Measurements from ENCODE around the gene DMXL1.

DMXL1 gene

GRCh38 chr5:119220576-119221197, 149.8 kb downstream of the DMXL1 start:
- TF ChIP-seq FOXP2 (optimal IDR thresholded peaks at IDR 0.05; ENCODE audit: borderline replicate concordance, extremely low read depth, extremely low read length, insufficient read depth) (no peak), REST (IDR thresholded peaks at IDR 0.05; ENCODE audit: insufficient read depth in 1 of 2, low read depth in 2 of 2, low read length in 2 of 2) (no peak), SIN3A (IDR thresholded peaks at IDR 0.05; ENCODE audit: borderline replicate concordance, insufficient read depth, low read length) (no peak), TAF1 (IDR thresholded peaks at IDR 0.05; ENCODE audit: borderline replicate concordance, insufficient read depth, low read length) (no peak), POLR2AphosphoS5 (IDR thresholded peaks at IDR 0.05; ENCODE audit: low read depth, low read length) (no peak)

GRCh38 chr5:119221330-119221729, 150.4 kb downstream of the DMXL1 start:
- TF ChIP-seq FOXP2 (optimal IDR thresholded peaks at IDR 0.05; ENCODE audit: borderline replicate concordance, extremely low read depth, extremely low read length, insufficient read depth) (no peak), POLR2AphosphoS5 (IDR thresholded peaks at IDR 0.05; ENCODE audit: low read depth, low read length) (no peak), REST (IDR thresholded peaks at IDR 0.05; ENCODE audit: insufficient read depth in 1 of 2, low read depth in 2 of 2, low read length in 2 of 2) (no peak), TAF1 (IDR thresholded peaks at IDR 0.05; ENCODE audit: borderline replicate concordance, insufficient read depth, low read length) (no peak), SIN3A (IDR thresholded peaks at IDR 0.05; ENCODE audit: borderline replicate concordance, insufficient read depth, low read length) (no peak)

- no peak for TF ChIP-seq POLR2AphosphoS5 (IDR thresholded peaks at IDR 0.05; ENCODE audit: low read depth, low read length)
- TF ChIP-seq SIN3A (IDR thresholded peaks at IDR 0.05; ENCODE audit: borderline replicate concordance, insufficient read depth, low read length), result no peak
These were observed 159.1 kb downstream of the DMXL1 start for GRCh38 chr5:119229950-119230349.

- TF ChIP-seq REST (IDR thresholded peaks at IDR 0.05; ENCODE audit: insufficient read depth in 1 of 2, low read depth in 2 of 2, low read length in 2 of 2), result no peak
These were observed 167.6 kb downstream of the DMXL1 start for GRCh38 chr5:119238265-119239118.

GRCh38 chr5:119239119-119239417, 168.2 kb downstream of the DMXL1 start:
- no peak for TF ChIP-seq FOXP2 (optimal IDR thresholded peaks at IDR 0.05; ENCODE audit: borderline replicate concordance, extremely low read depth, extremely low read length, insufficient read depth)
- TF ChIP-seq TAF1 (IDR thresholded peaks at IDR 0.05; ENCODE audit: borderline replicate concordance, insufficient read depth, low read length), result no peak
- TF ChIP-seq SIN3A (IDR thresholded peaks at IDR 0.05; ENCODE audit: borderline replicate concordance, insufficient read depth, low read length), result no peak
- no peak for TF ChIP-seq POLR2AphosphoS5 (IDR thresholded peaks at IDR 0.05; ENCODE audit: low read depth, low read length)
- no peak for TF ChIP-seq REST (IDR thresholded peaks at IDR 0.05; ENCODE audit: insufficient read depth in 1 of 2, low read depth in 2 of 2, low read length in 2 of 2)

Data from PFSK-1 (cell line).